CD14-positive monocyte (primary cell): ENCODE results near the gene CYBB. TPM values are rescaled to one million over a fixed set of nuclear protein-coding genes. Genes with fewer than 3 reads are reported as not detected.

Experiments
- DNase-seq, 3 donors: peaks; one replicate each; pipeline ENCODE4 v3.0.0-alpha.2; 2011 to 2022
- H2AFZ ChIP-seq: 2 replicates; pipeline ENCODE4 v1.6.0; 2012; ENCODE audit warnings: mild to moderate bottlenecking, low read depth, low read length, inconsistent platforms; ENCODE audit not compliant: insufficient read depth, poor library complexity, severe bottlenecking
- H3K27ac ChIP-seq, 2 donors: 1 replicate in 1 of 2; 2 replicates in 1 of 2; pipeline ENCODE4 v1.5.1; 2012 to 2013; ENCODE audit warnings: low read length in 2 of 2, control low read depth in 1 of 2, inconsistent platforms in 1 of 2, low read depth in 1 of 2, mild to moderate bottlenecking in 1 of 2
- H3K27me3 ChIP-seq, 2 donors: one replicate each; pipeline versions ENCODE4 v1.6.0 to v1.6.1; 2011 to 2013; ENCODE audit warnings: low read length in 2 of 2; ENCODE audit not compliant: control insufficient read depth in 2 of 2, insufficient read depth in 2 of 2
- H3K36me3 ChIP-seq, 2 donors: replicated peaks in 1 of 2; 1 replicate in 1 of 2; 2 replicates in 1 of 2; pipeline versions ENCODE4 v1.5.1 to v1.6.1; 2012 to 2013; ENCODE audit warnings: low read length in 2 of 2, control low read depth in 1 of 2, inconsistent platforms in 1 of 2, mild to moderate bottlenecking in 1 of 2; ENCODE audit not compliant: insufficient read depth in 2 of 2, control insufficient read depth in 1 of 2
- H3K4me1 ChIP-seq, 2 donors: 1 replicate in 1 of 2; 2 replicates in 1 of 2; pipeline versions ENCODE4 v1.5.1 to v1.6.1; 2012 to 2013; ENCODE audit warnings: low read length in 2 of 2, control low read depth in 1 of 2, inconsistent platforms in 1 of 2, mild to moderate bottlenecking in 1 of 2, moderate library complexity in 1 of 2; ENCODE audit not compliant: insufficient read depth in 2 of 2, control insufficient read depth in 1 of 2
- H3K4me2 ChIP-seq: replicated peaks from 2 replicates; pipeline ENCODE3; 2012; ENCODE audit warnings: low read length, moderate library complexity, mild to moderate bottlenecking; ENCODE audit not compliant: poor library complexity, severe bottlenecking; ENCODE audit errors: extremely low read depth
- H3K4me3 ChIP-seq, 3 experiments: fragments of 200-600 bp in 1 of 3; sonication (generic) in 1 of 3; replicated peaks in 1 of 3; 1 replicate in 2 of 3; 2 replicates in 1 of 3; pipeline ENCODE4 v1.5.1; 2011 to 2013; ENCODE audit warnings: low read length in 3 of 3, mild to moderate bottlenecking in 3 of 3, control low read depth in 2 of 3, low read depth in 2 of 3, inconsistent platforms in 1 of 3, moderate library complexity in 1 of 3
- H3K79me2 ChIP-seq: 2 replicates; pipeline ENCODE4 v1.6.0; 2012; ENCODE audit warnings: mild to moderate bottlenecking, control low read depth, inconsistent platforms, low read length, moderate library complexity; ENCODE audit not compliant: insufficient read depth
- H3K9ac ChIP-seq: 2 replicates; pipeline ENCODE4 v1.6.0; 2017; ENCODE audit warnings: low read length, mild to moderate bottlenecking; ENCODE audit not compliant: insufficient read depth, poor library complexity, severe bottlenecking
- H3K9me3 ChIP-seq, 2 donors: replicated peaks in 1 of 2; 1 replicate in 1 of 2; 2 replicates in 1 of 2; pipeline versions ENCODE4 v1.5.1 to v1.6.1; 2012 to 2013; ENCODE audit warnings: low read length in 2 of 2, control low read depth in 1 of 2; ENCODE audit not compliant: control insufficient read depth in 1 of 2, insufficient read depth in 1 of 2
- H4K20me1 ChIP-seq: 2 replicates; pipeline ENCODE4 v1.6.0; 2012; ENCODE audit warnings: mild to moderate bottlenecking, low read length, control low read depth, moderate library complexity; ENCODE audit not compliant: insufficient read depth
- H3K27ac Mint-ChIP-seq, 7 donors: one replicate each; pipeline ENCODE4 v1.8.0; 2020; ENCODE audit warnings: mild to moderate bottlenecking in 7 of 7, mixed read lengths in 7 of 7, moderate library complexity in 6 of 7, inconsistent platforms in 2 of 7
- H3K27me3 Mint-ChIP-seq, 3 donors: one replicate each; pipeline ENCODE4 v1.8.0; 2021 to 2022; ENCODE audit warnings: low read depth in 3 of 3, mild to moderate bottlenecking in 3 of 3, mixed read lengths in 3 of 3, moderate library complexity in 3 of 3, inconsistent platforms in 1 of 3
- H3K36me3 Mint-ChIP-seq, 2 donors: one replicate each; pipeline ENCODE4 v1.8.0; 2020; ENCODE audit warnings: mixed read lengths in 2 of 2, inconsistent platforms in 1 of 2, mild to moderate bottlenecking in 1 of 2
- H3K4me1 Mint-ChIP-seq: one replicate; pipeline ENCODE4 v1.8.0; 2020; ENCODE audit warnings: mild to moderate bottlenecking, mixed read lengths
- H3K4me3 Mint-ChIP-seq, 2 donors: one replicate each; pipeline ENCODE4 v1.8.0; 2020; ENCODE audit warnings: mild to moderate bottlenecking in 2 of 2, mixed read lengths in 2 of 2, moderate library complexity in 1 of 2
- H3K9me3 Mint-ChIP-seq, 7 donors: one replicate each; pipeline ENCODE4 v1.8.0; 2020 to 2022; ENCODE audit warnings: mixed read lengths in 7 of 7, mild to moderate bottlenecking in 6 of 7, moderate library complexity in 6 of 7, inconsistent platforms in 2 of 7
- WGBS: methylation state at CpG from one replicate; pipeline ENCODE4 v1.1.5; 2013; ENCODE audit warnings: missing lambda C conversion rate; ENCODE audit not compliant: insufficient coverage; 5-methylcytosine and 5-hydroxymethylcytosine counted together
- intact Hi-C, 2 donors: fragments of 100-400 bp; cut with micrococcal nuclease; formaldehyde crosslinking; loops; one replicate each; pipeline versions ENCODE4 v1.15.0 to v1.15.1; 2023
- polyA plus RNA-seq, 3 donors: library from polyadenylated mRNA; depleted of rRNA in 1 of 3; unstranded in 2 of 3; stranded (reverse) in 1 of 3; fragments of 300-500 nt in 2 of 3; fragments of >200 nt in 1 of 3; fragmentation: Illumina TruSeq in 2 of 3; gene quantifications; 1 replicate in 2 of 3; 2 replicates in 1 of 3; pipeline ENCODE4 v1.2.3, GENCODE V29; 2012 to 2021
- TF ChIP-seq, protein P1 (sequence below): fragments of 200-600 bp; IDR thresholded peaks from one replicate; pipeline ENCODE4 v1.8.0; 2022; ENCODE audit warnings: antibody characterized with exemption, mild to moderate bottlenecking

The CYBB gene
- polyA plus RNA-seq, 3 donors = 328 to 851 (median 842) TPM

DNA sequence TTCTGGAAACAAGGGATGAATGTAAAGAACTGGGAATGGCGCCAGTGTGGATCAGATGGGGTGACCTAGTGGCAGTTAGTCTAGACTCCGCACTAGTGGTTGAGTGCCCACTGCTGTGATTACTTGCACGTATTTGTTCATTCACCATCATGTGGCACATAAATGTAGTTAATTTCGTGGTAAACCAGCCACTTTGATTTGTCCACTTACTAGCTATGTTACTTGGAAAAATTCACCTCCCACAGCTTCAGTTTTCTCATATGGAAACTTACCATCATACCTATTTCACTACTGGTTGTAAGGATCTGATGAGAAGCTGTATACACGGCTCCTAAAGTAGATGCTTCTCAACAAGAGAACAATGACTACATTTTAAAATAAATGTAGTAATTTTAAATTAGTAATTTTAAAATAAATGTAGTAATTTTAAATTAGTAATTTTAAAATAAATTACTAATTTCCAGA, 67.9 kb downstream of the CYBB start:
- Mint-ChIP-seq H3K27me3 (peaks cover 0 to 4% (median 0%) of the 10 kb centered on the region in 3 donors), H3K4me3 (peak overlapping the region; percentile 71 to 83), H3K9me3 (peaks cover 0 to 4% (median 0%) of the 10 kb centered on the region in 7 donors), H3K4me1 (peaks cover 6% of the 10 kb centered on the region), H3K27ac (peak overlapping the region in 5 of 7 donors; percentile 43 to 83 (median 81)), H3K36me3 (no peaks in the 10 kb centered on the region)
- no peaks in the 10 kb centered on the region for H4K20me1 ChIP-seq
- peaks cover 0 to 2% of the 10 kb centered on the region in 2 donors for H3K27me3 ChIP-seq
- TF ChIP-seq, protein P1, sequence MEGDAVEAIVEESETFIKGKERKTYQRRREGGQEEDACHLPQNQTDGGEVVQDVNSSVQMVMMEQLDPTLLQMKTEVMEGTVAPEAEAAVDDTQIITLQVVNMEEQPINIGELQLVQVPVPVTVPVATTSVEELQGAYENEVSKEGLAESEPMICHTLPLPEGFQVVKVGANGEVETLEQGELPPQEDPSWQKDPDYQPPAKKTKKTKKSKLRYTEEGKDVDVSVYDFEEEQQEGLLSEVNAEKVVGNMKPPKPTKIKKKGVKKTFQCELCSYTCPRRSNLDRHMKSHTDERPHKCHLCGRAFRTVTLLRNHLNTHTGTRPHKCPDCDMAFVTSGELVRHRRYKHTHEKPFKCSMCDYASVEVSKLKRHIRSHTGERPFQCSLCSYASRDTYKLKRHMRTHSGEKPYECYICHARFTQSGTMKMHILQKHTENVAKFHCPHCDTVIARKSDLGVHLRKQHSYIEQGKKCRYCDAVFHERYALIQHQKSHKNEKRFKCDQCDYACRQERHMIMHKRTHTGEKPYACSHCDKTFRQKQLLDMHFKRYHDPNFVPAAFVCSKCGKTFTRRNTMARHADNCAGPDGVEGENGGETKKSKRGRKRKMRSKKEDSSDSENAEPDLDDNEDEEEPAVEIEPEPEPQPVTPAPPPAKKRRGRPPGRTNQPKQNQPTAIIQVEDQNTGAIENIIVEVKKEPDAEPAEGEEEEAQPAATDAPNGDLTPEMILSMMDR = no peak
- H3K4me3 ChIP-seq = peak overlapping the region; percentile 52 to 78 (median 75)
- no peaks in the 10 kb centered on the region for H3K36me3 ChIP-seq
- 0% methylated on average over 1 of the region's 5 CpGs for WGBS
- intact Hi-C loops = no loop called here
- H3K4me2 ChIP-seq = peak overlapping the region; percentile 78
- H2AFZ ChIP-seq = peak overlapping the region; percentile 77
- no peaks in the 10 kb centered on the region for H3K9me3 ChIP-seq
- H3K27ac ChIP-seq = peak overlapping the region in 1 of 2 donors; percentile 67
- no peak for DNase-seq
- H3K4me1 ChIP-seq = peaks cover 0 to 7% of the 10 kb centered on the region in 2 donors
- no peak overlapping the region for H3K9ac ChIP-seq
- no peaks in the 10 kb centered on the region for H3K79me2 ChIP-seq

DNA sequence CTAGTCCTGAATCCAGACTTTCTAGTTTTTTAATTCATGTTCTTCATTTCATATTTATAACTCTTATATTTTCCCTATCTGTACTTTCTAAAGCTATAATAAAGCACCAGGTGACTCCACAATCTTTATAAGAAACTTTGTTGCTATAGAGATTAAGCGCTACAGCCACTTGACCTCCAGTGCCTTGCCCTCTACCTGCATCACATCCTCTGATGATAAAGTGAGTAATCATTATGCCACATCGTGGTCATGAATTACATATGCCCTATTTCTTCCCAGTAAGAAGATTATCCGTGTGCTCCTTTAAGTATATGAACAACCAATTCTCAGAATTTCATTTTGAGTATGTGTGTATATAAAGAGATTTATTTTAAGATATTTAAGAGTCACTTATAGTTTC, 74.3 kb downstream of the CYBB start:
- TF ChIP-seq, protein P1 = no peak
- H3K4me3 ChIP-seq = no peak overlapping the region
- DNase-seq = no peak
- no peaks in the 10 kb centered on the region for H3K9me3 ChIP-seq
- no peak overlapping the region for H3K4me3 Mint-ChIP-seq
- H3K4me1 ChIP-seq = no peaks in the 10 kb centered on the region
- no peak overlapping the region for H3K27ac ChIP-seq
- H3K27me3 Mint-ChIP-seq = peaks cover 0 to 14% (median 5%) of the 10 kb centered on the region in 3 donors
- WGBS = no CpG with 5 or more reads among the region's 3 CpGs
- H3K9ac ChIP-seq = no peak overlapping the region
- no peaks in the 10 kb centered on the region for H3K36me3 Mint-ChIP-seq
- H3K9me3 Mint-ChIP-seq = peaks cover 0 to 3% (median 0%) of the 10 kb centered on the region in 7 donors
- no peak overlapping the region for H2AFZ ChIP-seq
- peaks cover 0 to 2% of the 10 kb centered on the region in 2 donors for H3K27me3 ChIP-seq
- H3K4me1 Mint-ChIP-seq = no peaks in the 10 kb centered on the region
- H3K36me3 ChIP-seq = no peaks in the 10 kb centered on the region
- no peaks in the 10 kb centered on the region for H3K79me2 ChIP-seq
- no peak overlapping the region for H3K27ac Mint-ChIP-seq
- no peaks in the 10 kb centered on the region for H4K20me1 ChIP-seq
- intact Hi-C loops = no loop called here
- H3K4me2 ChIP-seq = no peak overlapping the region
